RWPE1 (cell line): ENCODE results near the gene MBTD1.

Experiments
- CTCF ChIA-PET: fragments of 350-600 bp; sonication (Branson Sonifier 250); formaldehyde crosslinking; extraction: SDS; loops from one replicate; lab custom pipeline; 2021; lab: Yijun Ruan, JAX
- POLR2A ChIA-PET: fragments of 400-600 bp; formaldehyde crosslinking; extraction: SDS; loops from one replicate; lab custom pipeline; 2020; ENCODE audit warnings: antibody characterized with exemption; ENCODE audit not compliant: low non-redundant PET; lab: Yijun Ruan, JAX
- DNase-seq: peaks from one replicate; pipeline ENCODE4 v3.0.0; 2012; ENCODE audit warnings: low spot score
- H3K27ac ChIP-seq: fragments of 450-650 bp; 2 replicates; pipeline ENCODE4 v1.5.1; 2017
- CTCF ChIP-seq: fragments of 450-650 bp; conservative IDR thresholded peaks from 2 replicates; pipeline ENCODE4 v1.5.1; 2017; ENCODE audit warnings: low read depth, mild to moderate bottlenecking

MBTD1 gene

GRCh38 chr17:51200846-51201245 lies 59.0 kb downstream of the MBTD1 start:
- POLR2A ChIA-PET, result no interaction called here
- no peak for DNase-seq
- CTCF ChIA-PET, result no interaction called here
- no peak overlapping the region for H3K27ac ChIP-seq
- TF ChIP-seq CTCF, result no peak

GRCh38 chr17:51200295-51200694 lies 59.6 kb downstream of the MBTD1 start:
- TF ChIP-seq CTCF, result no peak
- no peak for DNase-seq
- POLR2A ChIA-PET, result no interaction called here
- CTCF ChIA-PET, result no interaction called here
- H3K27ac ChIP-seq, result no peak overlapping the region

- no peak for DNase-seq
- POLR2A ChIA-PET, result no interaction called here
- CTCF ChIA-PET, result no interaction called here
- TF ChIP-seq CTCF, result no peak
- no peak overlapping the region for H3K27ac ChIP-seq
Measured at GRCh38 chr17:51197754-51198153, 62.1 kb downstream of the MBTD1 start.

- ChIA-PET CTCF (no interaction called here), POLR2A (no interaction called here)
- H3K27ac ChIP-seq, result no peak overlapping the region
- no peak for TF ChIP-seq CTCF
- DNase-seq, result no peak
Measured at GRCh38 chr17:51191895-51192294, 68.0 kb downstream of the MBTD1 start.

- DNase-seq, result no peak
- TF ChIP-seq CTCF, result no peak
- POLR2A ChIA-PET, result no interaction called here
- CTCF ChIA-PET, result interaction anchor here (0.6 kb wide), 1 partner anchor 20 kb away, joined by 3 read pairs; no protein-coding TSS in a partner anchor
- H3K27ac ChIP-seq, result no peak overlapping the region
Measured at GRCh38 chr17:51189628-51190027, 70.2 kb downstream of the MBTD1 start.

- H3K27ac ChIP-seq, result no peak overlapping the region
- POLR2A ChIA-PET, result no interaction called here
- TF ChIP-seq CTCF, result no peak
- no peak for DNase-seq
- CTCF ChIA-PET, result no interaction called here
Measured at GRCh38 chr17:51189162-51189561, 70.7 kb downstream of the MBTD1 start.
